HK-2 (cell line): ENCODE measurements around the gene SLC22A4.

Experiments used
- DNase-seq: peaks from one replicate; pipeline ENCODE4 v3.0.0-alpha.2; 2018; ENCODE audit not compliant: unreplicated experiment

The SLC22A4 gene

GRCh38 chr5:132300577-132301343 is 6.6 kb downstream of the SLC22A4 start:
- no peak for DNase-seq

GRCh38 chr5:132301344-132302271 is 7.4 kb downstream of the SLC22A4 start:
- DNase-seq: no peak

- DNase-seq: no peak
Measured at GRCh38 chr5:132302413-132302812, 8.2 kb downstream of the SLC22A4 start.

- no peak for DNase-seq
Measured at GRCh38 chr5:132303589-132303988, 9.4 kb downstream of the SLC22A4 start.

GRCh38 chr5:132305420-132305819 is 11.2 kb downstream of the SLC22A4 start:
- no peak for DNase-seq

- no peak for DNase-seq
Measured at GRCh38 chr5:132308701-132309100, 14.5 kb downstream of the SLC22A4 start.

GRCh38 chr5:132309679-132310078 is 15.5 kb downstream of the SLC22A4 start:
- no peak for DNase-seq

GRCh38 chr5:132310141-132310834 is 16.1 kb downstream of the SLC22A4 start:
- DNase-seq: no peak

- no peak for DNase-seq
Measured at GRCh38 chr5:132313366-132313765, 19.2 kb downstream of the SLC22A4 start.

GRCh38 chr5:132313961-132314432 is 19.8 kb downstream of the SLC22A4 start:
- no peak for DNase-seq

- no peak for DNase-seq
Measured at GRCh38 chr5:132315529-132316067, 21.4 kb downstream of the SLC22A4 start.

GRCh38 chr5:132319975-132320374 is 25.8 kb downstream of the SLC22A4 start:
- DNase-seq: no peak

- no peak for DNase-seq
Measured at GRCh38 chr5:132321109-132321721, 27.0 kb downstream of the SLC22A4 start.

GRCh38 chr5:132322266-132322665 is 28.1 kb downstream of the SLC22A4 start:
- DNase-seq: no peak

- no peak for DNase-seq
Measured at GRCh38 chr5:132323202-132323601, 29.0 kb downstream of the SLC22A4 start.

GRCh38 chr5:132325691-132326090 is 31.5 kb downstream of the SLC22A4 start:
- DNase-seq: no peak

- DNase-seq: no peak
Measured at GRCh38 chr5:132327252-132327955, 33.2 kb downstream of the SLC22A4 start.

GRCh38 chr5:132334812-132335211 is 40.6 kb downstream of the SLC22A4 start:
- DNase-seq: no peak

- no peak for DNase-seq
Measured at GRCh38 chr5:132335402-132335801, 41.2 kb downstream of the SLC22A4 start.

GRCh38 chr5:132339502-132339901 is 45.3 kb downstream of the SLC22A4 start:
- DNase-seq: no peak
